Uterus (tissue), 2 donors: ENCODE results near the gene XXYLT1.

Source experiments
- CTCF ChIP-seq, 4 experiments: fragments of 200-600 bp in 2 of 4; fragments of 450-650 bp in 2 of 4; sonication (generic) in 2 of 4; IDR thresholded peaks; one replicate each; pipeline ENCODE4 v1.5.1; 2016 to 2019; ENCODE audit warnings: antibody characterized with exemption in 4 of 4, mild to moderate bottlenecking in 2 of 4, moderate library complexity in 1 of 4
- POLR2A ChIP-seq, 2 donors: fragments of 450-650 bp; IDR thresholded peaks; one replicate each; pipeline ENCODE4 v1.6.1; 2016; ENCODE audit warnings: antibody characterized with exemption in 2 of 2, mild to moderate bottlenecking in 1 of 2, moderate library complexity in 1 of 2

GRCh38 chr3:195032106-195032759 is 238.7 kb downstream of the XXYLT1 start:
- no peak for TF ChIP-seq POLR2A (IDR thresholded peaks at IDR 0.05)
- TF ChIP-seq CTCF (IDR thresholded peaks at IDR 0.05), result no peak
